MG63 (cell line): ENCODE results near the gene CASP10. TPM values are rescaled to one million over a fixed set of nuclear protein-coding genes. Genes with fewer than 3 reads are reported as not detected.
"Not testable (repeated sequence)": the region's sequence is repeated elsewhere in the genome, so short reads cannot be mapped to it uniquely, and the experiment has no call there.

Experiments used
- DNase-seq: peaks from one replicate; pipeline ENCODE4 v3.0.0-alpha.2; 2020
- H3K27me3 ChIP-seq: fragments of 250-450 bp; sonication (Bioruptor Pico); 2 replicates; pipeline ENCODE4 v1.5.1; 2020; ENCODE audit warnings: mild to moderate bottlenecking, moderate library complexity
- H3K36me3 ChIP-seq: fragments of 250-450 bp; sonication (Bioruptor Pico); 2 replicates; pipeline ENCODE4 v1.5.1; 2020; ENCODE audit warnings: mild to moderate bottlenecking, moderate library complexity
- H3K4me3 ChIP-seq: fragments of 250-450 bp; sonication (Bioruptor Pico); 2 replicates; pipeline ENCODE4 v1.5.1; 2020; ENCODE audit warnings: mild to moderate bottlenecking, moderate library complexity
- H3K9me3 ChIP-seq: fragments of 250-450 bp; sonication (Bioruptor Pico); 2 replicates; pipeline ENCODE4 v1.5.1; 2020; ENCODE audit warnings: mild to moderate bottlenecking, moderate library complexity
- total RNA-seq: library from RNA; depleted of rRNA; stranded (reverse); fragments of >200 nt; shearing (Covaris generic); gene quantifications from 2 replicates; pipeline ENCODE4 v1.2.3, GENCODE V29; 2014; ENCODE audit warnings: low replicate concordance

The CASP10 gene
- total RNA-seq, 1 experiment from 2014 or later, result 4.7 TPM

DNA sequence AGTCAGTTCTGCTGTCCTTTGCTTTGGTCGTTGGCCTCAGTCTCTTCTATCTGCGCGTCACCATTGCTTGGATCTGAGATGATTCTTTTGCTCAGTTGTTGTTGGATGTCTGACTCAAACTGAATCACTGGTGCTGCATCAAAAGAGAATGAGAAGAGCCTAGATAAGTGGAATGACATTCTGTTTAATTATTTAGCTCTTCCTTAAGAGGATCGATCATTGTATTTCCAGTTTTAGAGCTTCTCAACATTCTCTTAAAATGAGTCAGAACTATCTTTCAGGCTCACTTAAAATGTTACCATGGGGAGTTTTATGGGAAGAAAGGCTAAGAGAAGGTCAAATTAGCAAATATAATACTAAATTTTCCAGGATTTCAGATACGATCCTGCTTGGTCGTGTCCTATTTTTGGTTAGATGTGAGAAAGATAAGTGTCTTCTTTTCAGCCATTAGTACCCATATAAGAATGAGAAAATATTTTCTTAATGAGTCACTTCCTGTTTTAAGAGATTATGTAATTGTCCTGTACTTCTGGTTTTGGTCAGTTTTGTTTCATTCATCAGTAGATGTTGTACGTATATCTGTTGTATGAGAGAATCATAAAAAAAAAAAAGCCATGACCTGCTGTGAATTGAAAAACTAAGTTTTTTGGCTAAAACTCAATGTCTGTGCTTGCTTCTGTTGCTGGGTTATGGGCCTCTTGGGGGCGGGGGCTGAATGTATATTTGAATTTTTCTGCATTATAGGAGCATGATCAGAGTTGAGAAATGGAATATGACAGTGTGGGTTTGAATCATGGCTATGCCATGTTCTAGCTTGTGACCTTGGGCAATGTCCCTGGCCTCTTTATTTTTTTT is 31.6 kb upstream of the CASP10 start:
- H3K4me3 ChIP-seq, result no peak overlapping the region
- peak; percentile 65 for DNase-seq
- H3K9me3 ChIP-seq, result no peaks in the 10 kb centered on the region
- H3K27me3 ChIP-seq, result no peaks in the 10 kb centered on the region
- H3K36me3 ChIP-seq, result peaks cover 58% of the 10 kb centered on the region

DNA sequence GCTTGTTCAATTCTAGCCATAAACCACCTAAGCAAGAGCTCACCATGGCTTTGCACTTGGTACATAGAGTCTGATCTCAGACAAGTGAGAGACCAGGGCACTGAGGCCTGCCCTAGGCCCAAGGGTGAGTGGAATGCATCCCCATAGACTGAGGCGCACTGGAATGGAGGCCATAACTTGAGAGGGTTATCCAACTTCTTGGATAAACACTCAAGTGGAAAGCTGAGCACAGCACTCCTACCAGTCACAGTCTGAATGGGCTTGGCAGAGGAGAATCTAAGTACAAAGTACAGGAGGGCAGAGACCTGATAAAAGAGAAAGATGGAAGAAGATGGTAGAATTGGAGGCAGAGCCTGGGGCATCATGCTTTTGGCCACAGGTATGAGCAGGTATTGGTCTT is 30.4 kb upstream of the CASP10 start:
- DNase-seq, result no peak
- Histone ChIP-seq H3K4me3 (no peak overlapping the region), H3K27me3 (no peaks in the 10 kb centered on the region), H3K9me3 (no peaks in the 10 kb centered on the region), H3K36me3 (peaks cover 52% of the 10 kb centered on the region)

DNA sequence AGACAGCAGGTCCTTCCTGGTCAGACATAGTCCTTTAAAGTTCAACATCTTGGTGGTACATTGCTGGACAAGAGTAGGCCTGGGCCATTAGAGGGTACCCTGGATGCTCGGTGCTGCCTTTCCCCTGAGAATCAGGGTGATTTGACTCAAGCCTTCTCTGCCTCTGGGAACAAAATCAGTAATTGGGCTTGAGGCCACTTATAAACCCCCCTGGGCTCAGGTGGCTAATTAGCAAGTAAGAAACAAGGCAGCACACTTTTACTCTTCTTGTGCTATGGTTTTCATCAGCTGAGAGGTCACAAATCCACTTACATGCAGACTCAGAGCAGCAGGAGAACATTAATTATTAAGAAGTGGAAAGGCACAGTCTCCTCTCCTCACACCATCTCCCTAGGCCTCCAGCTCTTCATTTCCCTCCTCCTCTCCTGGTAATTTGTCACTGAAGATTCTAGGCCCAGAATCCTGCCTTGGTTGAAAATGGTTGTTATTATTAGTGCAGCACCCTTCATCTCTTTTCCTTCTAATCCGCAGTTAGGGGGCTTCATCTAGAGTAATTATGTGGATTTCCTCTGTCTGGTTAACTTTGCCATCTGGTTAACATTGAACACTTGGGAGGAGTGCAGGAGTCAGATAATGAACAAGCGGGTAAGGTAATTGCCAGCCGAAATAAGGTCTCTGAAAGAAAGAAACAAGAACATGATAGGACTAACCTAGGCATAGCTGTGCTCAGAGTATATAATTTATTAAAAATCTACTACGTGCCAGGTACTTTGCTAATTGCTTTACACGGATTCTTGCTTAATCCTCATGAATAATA is 29.7 kb upstream of the CASP10 start:
- Histone ChIP-seq H3K27me3 (no peaks in the 10 kb centered on the region), H3K36me3 (peaks cover 54% of the 10 kb centered on the region), H3K9me3 (no peaks in the 10 kb centered on the region), H3K4me3 (no peak overlapping the region)
- no peak for DNase-seq

DNA sequence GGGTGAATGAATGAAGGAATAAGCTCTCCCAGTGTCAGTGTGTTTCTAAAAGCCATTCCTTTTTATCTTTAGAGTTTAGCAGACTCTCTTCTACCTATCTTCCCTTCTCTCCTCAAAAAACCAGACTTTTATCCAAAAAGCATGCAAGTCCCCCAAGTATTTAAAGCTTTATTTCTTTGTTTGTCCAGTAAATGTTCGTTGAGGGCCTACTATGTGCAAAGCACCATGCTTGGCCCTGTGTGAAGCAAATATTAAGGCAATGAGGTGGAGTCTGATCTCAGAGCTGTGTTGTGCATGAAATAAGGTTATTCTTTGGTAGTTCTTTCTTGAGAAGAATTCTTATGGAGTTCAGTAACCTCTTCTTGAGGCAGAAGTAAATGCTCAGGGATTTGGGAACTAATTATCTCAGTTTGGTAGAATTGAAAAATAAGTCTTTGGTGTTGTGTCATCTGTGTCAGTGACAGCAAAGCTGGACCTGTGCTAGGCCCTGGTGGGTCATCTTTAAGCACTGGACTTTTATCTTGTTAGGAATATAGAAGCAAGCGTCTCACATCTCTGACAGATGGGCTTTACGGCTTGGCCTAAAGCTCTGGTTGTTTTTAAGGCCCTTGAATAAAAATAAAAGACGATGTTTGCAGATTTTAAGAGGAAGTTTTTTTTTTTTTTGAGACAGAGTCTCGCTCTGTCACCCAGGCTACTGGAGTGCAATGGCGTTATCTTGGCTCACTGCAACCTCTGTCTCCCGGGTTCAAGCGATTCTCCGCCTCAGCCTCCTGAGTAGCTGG is 28.1 kb upstream of the CASP10 start:
- no peaks in the 10 kb centered on the region for H3K9me3 ChIP-seq
- DNase-seq, result no peak
- H3K36me3 ChIP-seq, result peaks cover 56% of the 10 kb centered on the region
- H3K4me3 ChIP-seq, result no peak overlapping the region
- H3K27me3 ChIP-seq, result no peaks in the 10 kb centered on the region

DNA sequence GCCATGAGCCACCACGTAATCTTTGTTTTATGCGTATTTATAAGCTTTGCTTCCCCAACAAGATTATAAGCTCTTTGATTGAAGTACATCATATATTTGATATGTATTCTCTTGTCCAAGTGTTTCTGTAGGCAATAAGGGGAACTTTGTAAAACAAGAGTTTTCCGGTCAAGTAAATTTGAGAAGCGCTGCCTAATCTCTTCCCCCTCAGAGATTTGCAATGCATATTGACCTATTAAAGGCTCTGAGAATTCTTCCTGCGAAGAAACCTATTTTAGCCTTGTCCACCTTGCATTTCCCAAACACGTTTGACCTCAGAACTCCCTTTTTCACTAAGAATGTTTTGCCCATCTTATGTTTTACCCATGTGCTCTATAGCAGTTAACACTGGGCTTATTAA is 26.9 kb upstream of the CASP10 start:
- H3K4me3 ChIP-seq, result no peak overlapping the region
- no peak for DNase-seq
- H3K27me3 ChIP-seq, result no peaks in the 10 kb centered on the region
- no peaks in the 10 kb centered on the region for H3K9me3 ChIP-seq
- H3K36me3 ChIP-seq, result peaks cover 60% of the 10 kb centered on the region

DNA sequence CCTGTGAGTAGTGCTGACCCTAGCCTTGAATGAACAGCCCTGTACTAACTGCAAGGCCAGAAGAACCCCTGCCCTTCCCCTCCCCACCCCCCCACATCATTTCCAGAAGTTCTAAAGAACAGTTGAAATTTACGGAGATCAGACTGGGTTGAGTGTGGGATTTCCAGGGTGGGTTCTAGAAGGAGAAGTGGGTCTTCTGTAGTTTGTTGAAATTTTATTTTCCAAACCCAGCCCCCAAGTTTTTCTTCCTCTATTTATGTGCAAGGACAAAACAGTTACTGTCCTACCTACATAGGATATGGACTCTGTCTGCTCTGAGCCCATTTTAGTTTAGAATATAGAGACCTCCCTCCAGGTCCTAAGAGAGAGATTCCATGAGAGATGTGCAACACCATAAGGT is 26.3 kb upstream of the CASP10 start:
- no peak for DNase-seq
- peaks cover 62% of the 10 kb centered on the region for H3K36me3 ChIP-seq

DNA sequence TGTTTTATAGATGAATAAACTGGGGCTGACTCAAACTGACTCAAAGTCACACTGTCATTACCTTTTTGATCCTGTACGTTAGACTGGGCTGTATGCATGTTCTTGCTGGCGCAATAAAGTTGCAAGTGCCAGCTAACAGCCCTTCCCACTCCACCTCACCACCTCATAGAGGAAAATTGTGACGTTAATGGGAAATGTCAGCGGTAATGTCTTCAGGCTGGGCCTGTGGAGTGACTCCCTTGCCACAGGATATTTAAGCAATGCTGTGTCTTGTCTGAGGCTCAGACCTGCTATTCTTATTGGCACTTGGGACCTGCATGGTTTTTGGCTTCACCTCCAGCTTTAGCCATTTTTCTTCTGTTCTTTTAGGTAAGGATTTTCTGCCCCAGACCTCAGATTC is 25.2 kb upstream of the CASP10 start:
- no peak for DNase-seq
- no peak overlapping the region for H3K4me3 ChIP-seq
- no peaks in the 10 kb centered on the region for H3K9me3 ChIP-seq
- H3K27me3 ChIP-seq, result no peaks in the 10 kb centered on the region
- H3K36me3 ChIP-seq, result peaks cover 57% of the 10 kb centered on the region

More for the DNA sequence above, 26.3 kb upstream of the CASP10 start:
- no peaks in the 10 kb centered on the region for H3K27me3 ChIP-seq
- H3K9me3 ChIP-seq, result no peaks in the 10 kb centered on the region
- no peak overlapping the region for H3K4me3 ChIP-seq

DNA sequence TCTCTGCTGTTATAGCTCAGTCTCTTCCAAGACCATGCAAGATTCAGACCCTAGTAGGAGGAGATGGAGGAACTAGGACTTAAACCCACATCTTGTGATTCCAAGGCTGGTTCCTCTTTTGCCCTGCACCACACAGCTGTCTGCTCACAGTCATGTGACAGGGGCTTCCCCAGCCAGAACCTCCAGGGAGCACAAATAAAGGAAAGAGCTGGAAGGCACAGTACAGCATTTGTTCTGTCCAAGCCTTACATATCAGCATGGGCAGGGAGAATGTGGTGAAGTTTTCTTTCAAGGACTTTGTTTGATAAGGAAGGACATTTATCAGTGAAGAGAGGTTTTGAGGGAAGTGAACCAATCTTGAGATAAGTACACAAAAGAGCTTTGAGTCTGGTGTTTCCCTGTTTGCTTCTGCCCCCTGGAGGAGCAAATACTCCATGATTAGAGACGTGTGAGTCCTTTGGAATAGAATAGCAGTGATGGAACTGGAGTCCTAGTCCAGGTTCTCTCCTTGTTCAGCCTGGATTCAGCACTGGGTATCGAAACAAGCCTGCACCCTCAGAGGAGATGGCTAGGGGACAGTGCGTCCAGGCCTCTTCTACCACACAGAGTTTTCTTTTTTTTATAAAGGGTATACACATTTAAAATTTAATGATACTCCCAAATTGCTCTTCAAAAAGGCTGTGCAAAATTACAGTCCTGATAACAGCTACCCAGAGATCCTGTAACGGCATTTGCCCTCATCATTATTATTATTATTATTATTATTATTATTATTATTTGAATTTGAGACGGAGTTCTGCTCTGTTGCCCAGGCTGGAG is 24.6 kb upstream of the CASP10 start:
- Histone ChIP-seq H3K27me3 (no peaks in the 10 kb centered on the region), H3K4me3 (no peak overlapping the region), H3K9me3 (no peaks in the 10 kb centered on the region), H3K36me3 (peaks cover 57% of the 10 kb centered on the region)
- peak; percentile 41 for DNase-seq

DNA sequence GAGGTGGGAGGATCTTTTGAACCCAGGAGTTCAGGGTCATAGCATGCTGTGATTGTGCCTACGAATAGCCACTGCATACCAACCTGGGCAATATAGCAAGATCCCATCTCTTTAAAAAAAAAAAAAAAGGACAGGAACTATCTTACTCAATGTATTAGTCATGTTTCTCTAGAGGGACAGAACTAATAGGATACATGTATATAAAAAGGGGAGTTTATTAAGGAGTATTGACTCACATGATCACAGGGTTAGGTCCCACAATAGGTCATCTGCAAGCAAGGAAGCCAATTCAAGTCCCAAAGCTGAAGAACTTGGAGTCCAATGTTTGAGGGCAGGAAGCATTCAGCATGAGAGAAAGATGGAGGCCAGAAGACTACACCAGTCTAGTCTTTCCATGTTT is 18.8 kb upstream of the CASP10 start:
- no peak overlapping the region for H3K4me3 ChIP-seq
- no peak for DNase-seq
- no peaks in the 10 kb centered on the region for H3K27me3 ChIP-seq
- no peaks in the 10 kb centered on the region for H3K9me3 ChIP-seq
- H3K36me3 ChIP-seq, result peaks cover 51% of the 10 kb centered on the region

DNA sequence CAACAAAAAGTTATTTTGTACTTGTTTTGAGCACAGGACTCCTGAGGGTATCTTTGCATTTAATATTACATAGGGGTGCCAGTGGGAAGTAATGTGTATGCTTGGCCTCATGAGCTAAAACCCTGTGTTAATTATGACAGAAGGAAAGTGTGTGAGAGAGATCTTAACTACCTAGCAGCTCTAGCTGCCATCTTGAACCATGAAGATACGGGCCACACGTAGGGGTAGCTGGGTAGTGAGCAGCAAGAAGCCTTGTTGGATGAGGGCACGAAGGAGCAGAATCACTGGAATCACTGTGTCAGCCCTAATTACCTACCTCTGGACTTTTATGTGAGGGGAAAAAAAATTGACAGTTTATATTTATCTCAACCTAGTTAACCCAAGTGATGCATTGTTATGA is 15.4 kb upstream of the CASP10 start:
- DNase-seq, result no peak

DNA sequence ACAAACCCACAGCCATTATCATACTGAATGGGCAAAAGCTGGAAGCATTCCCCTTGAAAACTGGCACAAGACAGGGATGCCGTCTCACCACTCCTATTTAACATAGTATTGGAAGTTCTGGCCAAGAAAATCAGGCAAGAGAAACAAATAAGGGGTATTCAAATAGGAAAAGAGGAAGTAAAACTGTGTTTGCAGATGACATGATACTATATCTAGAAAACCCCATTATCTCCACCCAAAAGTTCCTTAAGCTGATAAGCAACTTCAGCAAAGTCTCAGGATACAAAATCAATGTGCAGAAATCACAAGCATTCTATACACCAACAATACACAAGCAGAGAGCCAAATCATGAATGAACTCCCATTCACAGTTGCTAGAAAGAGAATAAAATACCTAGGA is 14.4 kb upstream of the CASP10 start:
- H3K27me3 ChIP-seq, H3K4me3 ChIP-seq, H3K9me3 ChIP-seq: not testable (repeated sequence)

More for the DNA sequence above, 15.4 kb upstream of the CASP10 start:
- Histone ChIP-seq H3K4me3 (no peak overlapping the region), H3K36me3 (peaks cover 36% of the 10 kb centered on the region), H3K27me3 (no peaks in the 10 kb centered on the region), H3K9me3 (no peaks in the 10 kb centered on the region)

DNA sequence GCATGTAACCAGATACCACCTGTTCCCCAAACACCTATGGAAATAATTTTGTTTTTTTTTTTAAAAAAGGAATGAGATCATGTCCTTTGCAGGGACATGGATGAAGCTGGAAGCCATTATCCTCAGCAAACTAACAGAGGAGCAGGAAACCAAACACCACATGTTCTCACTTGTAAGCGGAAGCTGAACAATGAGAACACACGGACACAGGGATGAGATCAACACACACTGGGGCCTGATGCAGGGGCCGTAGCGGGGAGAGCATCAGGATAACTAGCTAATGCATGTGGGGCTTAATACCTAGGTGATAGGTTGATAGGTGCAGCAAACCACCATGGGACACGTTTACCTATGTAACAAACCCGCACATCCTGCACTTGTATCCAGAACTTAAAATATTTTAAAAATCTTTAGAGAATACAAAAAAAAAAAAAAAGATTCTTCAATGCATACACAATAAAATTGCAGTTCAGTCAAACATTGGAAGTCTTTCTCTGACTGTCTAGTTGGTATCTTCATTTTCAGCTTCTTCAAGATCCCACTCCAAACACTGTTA is 11.6 kb upstream of the CASP10 start:
- Histone ChIP-seq H3K9me3 (no peaks in the 10 kb centered on the region), H3K4me3 (no peak overlapping the region), H3K27me3 (no peaks in the 10 kb centered on the region), H3K36me3 (peaks cover 9% of the 10 kb centered on the region)
- DNase-seq, result no peak

More for the DNA sequence above, 14.4 kb upstream of the CASP10 start:
- peaks cover 27% of the 10 kb centered on the region for H3K36me3 ChIP-seq
- not testable (repeated sequence) for DNase-seq

DNA sequence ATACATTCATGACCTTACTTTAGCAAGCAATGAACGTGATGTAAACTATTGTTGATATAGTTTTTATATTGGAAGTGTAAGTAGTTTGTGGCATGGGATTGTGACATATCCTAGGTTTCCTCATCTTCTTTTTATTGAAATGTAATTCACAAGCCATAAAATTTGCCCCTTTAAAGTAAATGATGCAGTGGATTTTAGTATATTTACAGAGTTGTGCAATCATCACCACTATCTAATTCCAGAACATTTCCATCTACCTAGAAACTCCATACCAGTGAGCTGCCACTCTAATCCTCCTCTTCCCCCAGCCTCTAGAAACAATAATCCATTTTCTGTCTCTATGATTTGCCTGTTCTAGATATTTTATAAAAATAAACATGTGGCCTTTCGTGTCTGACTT is 10.7 kb upstream of the CASP10 start:
- Histone ChIP-seq H3K36me3 (peaks cover 5% of the 10 kb centered on the region), H3K27me3 (no peaks in the 10 kb centered on the region), H3K4me3 (no peak overlapping the region), H3K9me3 (no peaks in the 10 kb centered on the region)
- DNase-seq, result no peak

DNA sequence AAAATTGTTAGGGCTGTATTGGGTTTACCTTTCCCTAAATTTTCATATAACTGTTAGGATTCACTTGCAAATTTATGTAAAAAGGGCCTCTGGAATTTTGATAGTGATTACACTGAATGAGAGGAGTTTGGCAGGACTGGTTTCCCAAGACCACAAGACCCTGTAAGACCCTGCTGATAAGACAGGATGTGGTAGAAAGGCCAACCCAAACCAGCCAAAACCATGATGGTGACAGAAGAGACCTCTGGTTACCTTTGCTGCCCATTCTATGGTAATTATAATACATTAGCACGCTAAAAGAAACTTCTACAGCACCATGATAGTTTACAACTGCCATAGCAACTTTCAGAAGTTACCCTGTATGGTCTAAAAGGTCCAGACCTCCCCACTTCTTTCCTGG is 8.3 kb upstream of the CASP10 start:
- Histone ChIP-seq H3K36me3 (no peaks in the 10 kb centered on the region), H3K9me3 (no peaks in the 10 kb centered on the region; the same call in 1 of the 2 replicates), H3K27me3 (no peaks in the 10 kb centered on the region), H3K4me3 (no peak overlapping the region)
- DNase-seq, result no peak

DNA sequence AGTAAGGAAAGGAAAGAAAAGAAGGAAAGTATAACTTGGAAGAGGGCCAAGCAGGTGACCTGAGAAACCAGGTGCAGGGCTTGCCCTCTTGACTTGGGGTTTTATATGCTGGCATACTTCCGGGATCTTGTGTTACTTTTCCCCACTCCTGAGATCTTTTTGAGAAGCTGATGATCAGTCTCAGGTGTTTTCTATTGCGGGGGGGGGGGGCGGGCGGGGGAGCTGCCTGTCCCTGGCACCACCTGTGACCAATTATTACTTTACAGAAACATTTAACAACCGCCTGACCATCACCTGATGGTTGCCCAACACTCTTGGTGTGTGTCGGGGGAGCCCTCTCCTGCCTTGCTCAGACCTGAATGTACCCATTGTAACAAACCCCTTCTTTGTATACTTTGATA is 6.9 kb upstream of the CASP10 start:
- Histone ChIP-seq H3K9me3 (no peaks in the 10 kb centered on the region; the same call in 1 of the 2 replicates), H3K27me3 (no peaks in the 10 kb centered on the region), H3K4me3 (no peak overlapping the region), H3K36me3 (no peaks in the 10 kb centered on the region)
- no peak for DNase-seq

DNA sequence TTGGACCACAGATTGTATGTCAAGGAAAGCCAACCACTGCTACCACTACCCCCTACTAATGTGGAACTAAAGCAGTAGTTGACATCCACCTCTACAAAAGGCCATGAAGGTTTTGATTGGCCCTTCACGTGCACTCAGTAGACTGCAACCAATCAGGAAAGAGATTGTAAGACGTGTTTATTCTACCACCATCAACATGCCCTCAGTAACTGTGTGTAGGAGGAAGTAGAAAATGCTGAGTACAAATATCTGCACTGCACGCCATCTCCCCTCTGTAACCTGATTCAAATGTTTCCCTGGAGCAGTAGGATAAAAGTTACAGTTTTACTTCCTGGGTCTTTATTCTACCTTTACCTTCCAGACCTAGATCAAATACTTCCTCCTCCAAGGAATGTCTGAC is 2.9 kb upstream of the CASP10 start:
- DNase-seq, result no peak
- no peaks in the 10 kb centered on the region for H3K36me3 ChIP-seq
- no peaks in the 10 kb centered on the region; the same call in 1 of the 2 replicates for H3K9me3 ChIP-seq
- no peaks in the 10 kb centered on the region for H3K27me3 ChIP-seq
- H3K4me3 ChIP-seq, result no peak overlapping the region
